Activated CD8-positive, alpha-beta T cell treated with anti-CD3 and anti-CD28 coated beads, Interleukin-2, amount 10 ng/mL, durations not matched to agents 7 days and 5 days (primary cell): ENCODE results near the gene C2orf74. TPM values are rescaled to one million over a fixed set of nuclear protein-coding genes. Genes with fewer than 3 reads are reported as not detected.

Experiments
- ATAC-seq: fragments of 150-1000 bp; cut with Tn5 transposase; one replicate; pipeline ENCODE4 v1.10.0; 2021; ENCODE audit warnings: moderate library complexity
- CTCF ChIA-PET: fragments of 350-600 bp; sonication (Branson Sonifier 250); formaldehyde crosslinking; loops from one replicate; lab custom pipeline; 2021; ENCODE audit warnings: antibody characterized with exemption; lab: Charles Lee
- POLR2A ChIA-PET: fragments of 350-600 bp; sonication (Branson Sonifier 250); formaldehyde crosslinking; loops from one replicate; lab custom pipeline; 2021; ENCODE audit warnings: antibody characterized with exemption; lab: Charles Lee
- DNase-seq: peaks from one replicate; pipeline ENCODE4 v3.0.0-alpha.2; 2020
- H3K27ac Mint-ChIP-seq: one replicate; pipeline ENCODE4 v1.8.0; 2021; ENCODE audit warnings: mild to moderate bottlenecking, mixed read lengths
- H3K27me3 Mint-ChIP-seq: one replicate; pipeline ENCODE4 v1.8.0; 2021; ENCODE audit warnings: low read depth, mixed read lengths
- H3K36me3 Mint-ChIP-seq: one replicate; pipeline ENCODE4 v1.8.0; 2021; ENCODE audit warnings: low read depth, mixed read lengths
- H3K4me1 Mint-ChIP-seq: one replicate; pipeline ENCODE4 v1.8.0; 2021; ENCODE audit warnings: low read depth, mixed read lengths
- H3K4me3 Mint-ChIP-seq: one replicate; pipeline ENCODE4 v1.8.0; 2021; ENCODE audit warnings: mild to moderate bottlenecking, mixed read lengths
- H3K9me3 Mint-ChIP-seq: one replicate; pipeline ENCODE4 v1.8.0; 2022; ENCODE audit warnings: mixed read lengths; ENCODE audit not compliant: insufficient read depth
- total RNA-seq, 2 experiments: library from RNA; stranded (reverse); gene quantifications; one replicate each; pipeline ENCODE4 v1.2.3, GENCODE V29; 2021

The C2orf74 gene
- total RNA-seq, 2 experiments from 2014 or later = 8.4 to 8.8 TPM

GRCh38 chr2:61175036-61175435, 13.0 kb downstream of the C2orf74 start:
- Mint-ChIP-seq H3K4me3 (peak overlapping the region; percentile 85), H3K9me3 (no peaks in the 10 kb centered on the region), H3K27ac (no peak overlapping the region), H3K27me3 (peaks cover 10% of the 10 kb centered on the region), H3K4me1 (peaks cover 34% of the 10 kb centered on the region), H3K36me3 (peaks cover 17% of the 10 kb centered on the region)
- POLR2A ChIA-PET = no interaction called here
- CTCF ChIA-PET = no interaction called here
- ATAC-seq (no peak), DNase-seq (no peak)

GRCh38 chr2:61176755-61177726, 15.1 kb downstream of the C2orf74 start:
- ATAC-seq (peak; percentile 89), DNase-seq (peak; percentile 94)
- Mint-ChIP-seq H3K9me3 (no peaks in the 10 kb centered on the region), H3K36me3 (peaks cover 36% of the 10 kb centered on the region), H3K27me3 (peaks cover 10% of the 10 kb centered on the region), H3K4me1 (peaks cover 54% of the 10 kb centered on the region), H3K27ac (peak overlapping the region; percentile 84), H3K4me3 (peak overlapping the region; percentile 85)
- CTCF ChIA-PET = interaction anchor here (1.0 to 2.5 kb wide), 4 partner anchors 8 to 308 kb away, joined by 3 to 7 read pairs (median 4); no protein-coding TSS in a partner anchor
- POLR2A ChIA-PET = interaction anchor here (0.6 to 3.8 kb wide), 19 partner anchors 10 to 587 kb away, joined by 3 to 22 read pairs (median 6); partner anchors contain the start of genes C2orf74, REL, SANBR and XPO1

- peak; percentile 54 for DNase-seq
- H3K4me3 Mint-ChIP-seq = peak overlapping the region; percentile 89
- peaks cover 10% of the 10 kb centered on the region for H3K27me3 Mint-ChIP-seq
- peak; percentile 37 for ATAC-seq
- no peaks in the 10 kb centered on the region for H3K9me3 Mint-ChIP-seq
- ChIA-PET CTCF (interaction anchor here (1.0 to 2.5 kb wide), 3 partner anchors 13 to 308 kb away, joined by 3 to 7 read pairs (median 4); no protein-coding TSS in a partner anchor), POLR2A (interaction anchor here (0.5 to 3.8 kb wide), 24 partner anchors 10 to 586 kb away, joined by 3 to 22 read pairs (median 4); partner anchors contain the start of genes C2orf74, PAPOLG, REL and SANBR)
- peaks cover 43% of the 10 kb centered on the region for H3K36me3 Mint-ChIP-seq
- peak overlapping the region; percentile 94 for H3K27ac Mint-ChIP-seq
- peaks cover 60% of the 10 kb centered on the region for H3K4me1 Mint-ChIP-seq
Measured at GRCh38 chr2:61177727-61178549, 15.9 kb downstream of the C2orf74 start.

- ChIA-PET CTCF (no interaction called here), POLR2A (interaction anchor here (0.6 to 3.8 kb wide), 12 partner anchors 9 to 423 kb away, joined by 3 to 22 read pairs (median 9); partner anchors contain the start of genes PAPOLG, REL, SANBR and XPO1)
- peaks cover 53% of the 10 kb centered on the region for H3K36me3 Mint-ChIP-seq
- peaks cover 10% of the 10 kb centered on the region for H3K27me3 Mint-ChIP-seq
- H3K9me3 Mint-ChIP-seq = no peaks in the 10 kb centered on the region
- H3K4me3 Mint-ChIP-seq = peak overlapping the region; percentile 89
- no peak for DNase-seq
- no peak for ATAC-seq
- H3K27ac Mint-ChIP-seq = peak overlapping the region; percentile 94
- peaks cover 63% of the 10 kb centered on the region for H3K4me1 Mint-ChIP-seq
Measured at GRCh38 chr2:61178603-61179545, 16.9 kb downstream of the C2orf74 start.

GRCh38 chr2:61179701-61180639, 18.0 kb downstream of the C2orf74 start:
- Mint-ChIP-seq H3K36me3 (peaks cover 62% of the 10 kb centered on the region), H3K4me1 (peaks cover 68% of the 10 kb centered on the region), H3K27me3 (peaks cover 8% of the 10 kb centered on the region), H3K4me3 (peak overlapping the region; percentile 89), H3K9me3 (no peaks in the 10 kb centered on the region), H3K27ac (peak overlapping the region; percentile 23)
- CTCF ChIA-PET = no interaction called here
- DNase-seq (no peak), ATAC-seq (no peak)
- POLR2A ChIA-PET = interaction anchor here (0.6 kb wide), 1 partner anchor 16 kb away, joined by 3 read pairs; no protein-coding TSS in a partner anchor

- Mint-ChIP-seq H3K36me3 (peaks cover 68% of the 10 kb centered on the region), H3K27ac (no peak overlapping the region), H3K27me3 (peaks cover under 1% of the 10 kb centered on the region), H3K4me1 (peaks cover 68% of the 10 kb centered on the region), H3K4me3 (no peak overlapping the region), H3K9me3 (no peaks in the 10 kb centered on the region)
- ChIA-PET CTCF (no interaction called here), POLR2A (no interaction called here)
- ATAC-seq (no peak), DNase-seq (no peak)
Measured at GRCh38 chr2:61180686-61181085, 18.7 kb downstream of the C2orf74 start.

GRCh38 chr2:61181382-61182058, 19.5 kb downstream of the C2orf74 start:
- CTCF ChIA-PET = no interaction called here
- Mint-ChIP-seq H3K27ac (no peak overlapping the region), H3K27me3 (no peaks in the 10 kb centered on the region), H3K4me3 (no peak overlapping the region), H3K9me3 (no peaks in the 10 kb centered on the region), H3K4me1 (peaks cover 62% of the 10 kb centered on the region), H3K36me3 (peaks cover 76% of the 10 kb centered on the region)
- DNase-seq (no peak), ATAC-seq (no peak)
- POLR2A ChIA-PET = interaction anchor here (0.5 kb wide), 1 partner anchor 39 kb away, joined by 4 read pairs; no protein-coding TSS in a partner anchor

- Mint-ChIP-seq H3K27me3 (no peaks in the 10 kb centered on the region), H3K27ac (no peak overlapping the region), H3K4me1 (peaks cover 59% of the 10 kb centered on the region), H3K36me3 (peaks cover 80% of the 10 kb centered on the region), H3K4me3 (no peak overlapping the region), H3K9me3 (no peaks in the 10 kb centered on the region)
- ChIA-PET POLR2A (no interaction called here), CTCF (interaction anchor here (0.6 kb wide), 1 partner anchor 70 kb away, joined by 3 read pairs; no protein-coding TSS in a partner anchor)
- ATAC-seq (no peak), DNase-seq (no peak)
Measured at GRCh38 chr2:61182059-61182383, 20.0 kb downstream of the C2orf74 start.

GRCh38 chr2:61183795-61184194, 21.8 kb downstream of the C2orf74 start:
- H3K4me3 Mint-ChIP-seq = no peak overlapping the region
- ChIA-PET CTCF (no interaction called here), POLR2A (no interaction called here)
- no peaks in the 10 kb centered on the region for H3K27me3 Mint-ChIP-seq
- no peak for DNase-seq
- H3K4me1 Mint-ChIP-seq = peaks cover 53% of the 10 kb centered on the region
- no peak overlapping the region for H3K27ac Mint-ChIP-seq
- ATAC-seq = no peak
- peaks cover 93% of the 10 kb centered on the region for H3K36me3 Mint-ChIP-seq
- H3K9me3 Mint-ChIP-seq = no peaks in the 10 kb centered on the region
